HG02938 (cell line): ENCODE data around the gene OVAAL.

ENCODE experiments used
- ATAC-seq: cut with Tn5 transposase; IDR thresholded peaks from one replicate; pipeline ENCODE4 v1.9.1; 2021; ENCODE audit warnings: mild to moderate bottlenecking, moderate library complexity; ENCODE audit not compliant: unreplicated experiment

The OVAAL gene

DNA sequence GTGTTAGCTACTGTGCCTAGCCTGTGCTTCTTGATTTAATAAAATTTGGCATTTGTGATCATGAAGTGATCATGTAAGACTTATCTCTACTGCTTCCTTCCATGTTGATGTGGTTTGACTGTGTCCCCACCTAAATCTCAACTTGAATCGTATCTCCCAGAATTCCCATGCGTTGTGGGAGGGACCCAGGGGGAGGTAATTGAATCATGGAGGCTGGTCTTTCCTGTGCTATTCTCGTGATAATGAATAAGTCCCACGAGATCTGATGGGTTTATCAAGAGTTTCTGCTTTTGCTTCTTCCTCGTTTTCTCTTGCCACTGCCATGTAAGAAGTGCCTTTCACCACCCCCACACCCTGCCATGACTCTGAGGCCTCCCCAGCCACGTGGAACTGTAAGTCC lies at the start of gene OVAAL:
OVAAL (plus strand) TSS at position 301 of the 400 bp plus-strand sequence.
- no peak for ATAC-seq

DNA sequence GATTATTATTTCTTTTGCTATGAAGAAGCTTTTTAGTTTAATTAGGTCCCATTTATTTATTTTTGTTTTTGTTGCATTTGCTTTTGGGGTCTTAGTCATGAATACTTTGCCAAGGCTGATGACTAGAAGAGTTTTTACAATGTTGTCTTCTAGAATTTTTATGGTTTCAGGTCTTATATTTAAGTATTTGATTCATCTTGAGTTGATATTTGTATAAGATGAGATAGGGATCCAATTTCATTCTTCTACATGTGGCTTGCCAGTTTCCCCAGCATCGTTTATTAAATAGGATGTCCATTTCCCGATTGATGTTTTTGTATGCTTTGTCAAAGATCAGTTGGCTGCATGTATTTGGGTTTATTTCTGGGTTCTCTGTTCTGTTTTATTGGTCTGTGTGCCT lies 47.9 kb upstream of the OVAAL start:
- no peak for ATAC-seq

DNA sequence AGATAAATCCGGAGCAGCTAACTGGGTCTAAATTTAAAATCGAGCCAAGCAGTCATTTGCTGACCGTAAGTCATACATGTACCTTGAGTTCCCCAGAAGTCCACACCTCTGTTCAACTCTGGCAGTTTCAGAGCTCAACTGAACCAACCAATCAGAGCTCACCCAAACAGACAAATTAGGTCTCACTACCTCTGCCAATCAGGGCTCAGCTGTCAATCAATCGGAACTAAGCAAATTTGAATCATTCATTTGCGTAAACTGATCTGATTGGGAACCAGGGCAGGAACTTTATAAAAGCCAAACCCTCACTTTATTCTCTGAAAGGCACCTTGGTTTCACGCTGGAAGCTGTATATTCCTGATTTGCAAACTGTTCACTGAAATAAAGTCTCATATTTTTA lies 45.2 kb upstream of the OVAAL start:
- ATAC-seq: no peak

DNA sequence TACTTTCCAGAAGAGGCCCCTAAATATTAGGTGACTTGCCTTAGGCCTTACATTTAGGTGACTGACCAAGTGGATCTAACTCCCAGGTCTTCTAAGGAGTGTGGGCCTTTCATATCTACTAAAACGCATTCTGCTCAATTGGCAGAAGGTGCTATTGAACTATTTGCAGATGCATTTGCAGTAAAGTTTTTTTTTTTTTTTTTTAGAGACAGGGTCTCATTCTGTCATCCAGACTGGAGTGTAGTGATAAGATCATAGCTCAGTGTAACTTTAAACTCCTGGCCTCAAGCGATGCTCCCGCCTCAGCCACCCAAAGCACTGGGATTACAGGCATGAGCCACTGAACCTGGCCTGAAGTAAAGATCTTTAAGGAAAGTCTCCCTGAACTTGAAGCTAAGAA lies 43.4 kb upstream of the OVAAL start:
- no peak for ATAC-seq

DNA sequence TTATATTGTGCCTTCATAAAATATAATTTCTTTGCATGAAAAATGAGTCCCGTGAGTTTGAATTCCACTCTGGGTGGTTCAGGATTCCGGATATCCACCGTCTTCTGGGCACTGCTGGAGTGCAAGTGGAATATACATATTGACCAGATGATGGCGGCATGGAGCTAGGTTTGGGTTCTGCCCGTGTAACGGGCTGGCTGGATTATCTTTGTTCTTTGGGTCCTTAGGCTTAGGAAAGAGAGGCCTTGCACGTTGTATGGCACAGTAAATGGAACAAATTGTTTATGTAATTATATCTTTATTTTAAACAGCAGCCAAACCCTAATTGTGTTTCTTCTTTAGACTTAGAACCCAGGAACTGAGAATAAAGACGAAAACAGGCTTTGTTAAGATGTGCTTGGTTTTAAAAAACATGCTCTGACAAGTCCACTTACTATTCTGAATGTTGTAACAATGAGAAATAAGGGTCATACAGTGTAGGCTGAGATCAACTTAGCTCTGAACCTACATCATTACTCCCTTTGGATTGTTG lies 42.8 kb upstream of the OVAAL start:
- no peak for ATAC-seq

DNA sequence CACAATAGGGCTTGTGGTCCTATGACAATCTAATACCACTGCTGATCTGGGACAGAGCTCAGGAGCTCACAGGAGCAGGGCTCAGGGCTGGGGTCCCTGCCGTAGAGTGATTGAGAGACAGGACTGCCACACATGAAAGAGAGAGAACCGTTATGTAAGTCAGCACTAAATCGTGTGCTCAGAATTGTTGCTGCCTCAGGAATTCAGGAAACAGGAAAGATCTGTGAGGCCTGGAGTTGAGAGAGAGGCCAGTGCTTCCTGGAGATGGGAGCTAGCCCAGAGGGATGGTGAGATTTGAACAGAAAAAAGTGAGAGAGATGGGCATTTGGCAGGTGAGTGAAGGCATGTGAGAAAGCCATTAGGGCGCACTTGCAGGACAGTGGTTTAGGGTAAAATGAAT lies 38.9 kb upstream of the OVAAL start:
- no peak for ATAC-seq

DNA sequence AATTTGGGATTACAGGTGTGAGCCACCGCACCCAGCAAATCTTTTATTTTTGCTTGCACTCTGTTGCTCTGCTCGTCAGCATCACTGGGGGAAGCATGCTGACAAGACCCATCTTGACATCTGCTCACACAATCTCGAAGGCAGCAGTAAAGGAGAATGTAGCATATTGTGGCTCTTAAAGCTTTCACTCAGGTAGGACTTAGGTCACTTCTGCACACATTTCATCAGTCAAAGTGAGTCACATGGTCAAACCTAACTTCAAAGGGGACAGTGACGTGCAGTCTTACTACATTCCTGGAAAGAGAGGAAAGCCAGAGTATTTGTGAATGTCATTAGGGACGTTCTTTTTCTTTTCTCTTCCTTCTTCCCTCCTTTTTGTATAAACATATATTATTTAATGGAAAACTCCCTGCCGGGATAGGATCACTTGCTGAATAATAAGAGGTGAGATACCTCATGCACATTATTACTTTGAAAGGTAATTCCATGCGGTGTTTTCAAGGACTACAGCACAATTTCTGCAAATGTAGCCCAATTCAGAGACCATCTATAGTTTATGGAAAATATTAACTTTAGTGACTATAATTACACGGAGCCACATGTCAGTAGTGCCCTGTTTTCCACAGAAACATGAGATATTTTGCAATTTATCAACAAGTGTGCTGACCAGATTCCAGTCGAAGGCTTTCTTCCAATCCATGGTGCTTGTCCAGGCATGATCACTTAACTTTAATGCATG lies 37.1 kb upstream of the OVAAL start:
- no peak for ATAC-seq

DNA sequence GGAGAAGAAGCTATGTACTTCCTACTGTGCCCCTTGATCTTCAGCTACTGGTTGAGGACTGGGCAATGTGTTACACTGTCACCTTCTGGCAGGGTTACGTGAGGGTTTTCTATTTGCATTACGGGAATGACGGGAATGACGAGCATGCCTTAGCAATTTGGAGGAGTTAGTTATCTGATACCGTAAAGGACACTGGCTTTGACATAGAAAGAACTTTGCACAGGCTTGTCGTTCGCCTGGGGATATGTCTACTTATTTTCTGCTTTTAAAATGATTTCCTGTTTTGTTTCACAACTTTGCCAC lies 36.6 kb upstream of the OVAAL start:
- no peak for ATAC-seq

DNA sequence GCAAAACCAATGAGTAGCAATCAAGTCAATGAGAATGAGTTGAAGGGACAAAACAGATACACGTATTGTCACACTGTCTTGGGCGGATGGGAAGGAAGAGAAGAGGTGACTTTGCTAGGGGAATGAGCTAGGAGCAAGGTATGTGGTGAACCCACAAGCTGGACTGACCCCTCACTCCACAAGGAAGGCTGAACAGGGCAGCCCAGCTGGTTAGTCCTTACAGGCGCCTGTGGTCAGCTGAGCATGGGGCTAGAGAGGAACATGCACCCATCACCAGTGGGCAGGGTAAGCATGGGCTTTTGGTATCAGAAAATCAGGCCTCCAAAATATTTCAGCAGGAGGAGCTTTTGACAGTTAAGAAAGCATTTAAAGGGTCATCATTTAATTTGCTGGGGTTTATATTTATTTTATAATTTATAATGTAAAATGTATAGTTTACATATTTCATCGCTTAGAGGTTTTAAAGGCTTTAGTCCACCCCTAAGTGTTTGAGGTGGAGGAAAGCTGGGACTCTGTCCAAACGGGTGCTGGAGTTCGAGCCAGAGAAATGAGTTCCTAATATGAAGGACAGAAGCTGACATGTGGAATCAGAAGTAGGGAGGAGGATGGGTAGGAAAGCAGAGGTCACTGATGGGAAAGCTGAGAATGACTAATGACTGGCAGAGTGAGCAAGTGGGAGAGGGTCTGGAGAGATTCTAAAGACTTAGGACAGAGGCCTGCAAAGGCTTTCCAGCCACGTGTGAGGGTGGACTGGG lies 34.4 kb upstream of the OVAAL start:
- ATAC-seq: no peak

DNA sequence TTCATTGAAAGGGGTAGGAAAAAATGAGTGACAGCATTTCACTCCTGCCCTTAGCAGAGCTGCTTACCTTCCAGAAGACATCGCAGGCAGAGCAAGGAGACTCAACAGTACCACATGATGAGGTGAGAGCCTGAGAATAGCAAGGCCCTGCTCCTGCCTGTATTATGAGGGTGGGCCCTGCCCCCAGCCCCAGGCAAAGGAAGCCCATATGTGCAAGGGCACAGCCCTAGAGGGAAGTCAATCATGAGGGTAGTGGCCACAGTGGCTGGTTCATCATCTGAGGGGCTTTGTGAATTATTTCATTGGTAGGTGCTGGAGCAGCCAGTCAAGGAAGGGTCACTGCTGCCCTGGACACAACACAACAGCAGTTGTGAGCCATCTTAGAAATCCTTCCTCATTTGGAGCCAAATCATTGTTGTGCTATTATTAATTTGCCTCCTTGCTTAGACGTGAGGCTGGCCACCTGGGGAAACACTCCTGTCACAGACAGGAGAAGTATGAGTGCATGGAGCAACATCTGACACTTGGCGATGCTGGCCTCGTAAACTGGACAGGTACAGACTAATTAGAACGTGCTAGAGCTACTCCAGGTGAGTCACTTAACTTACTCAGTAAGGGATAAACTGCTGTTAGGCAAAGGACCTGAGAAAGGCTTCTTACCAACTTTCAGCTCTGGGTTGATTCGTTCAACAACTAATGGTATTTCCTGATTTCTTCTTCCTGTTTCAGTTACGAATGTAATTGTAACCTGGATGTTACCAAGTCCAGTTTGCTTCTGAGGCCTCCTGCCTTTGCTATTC lies 33.6 kb upstream of the OVAAL start:
- ATAC-seq: no peak

DNA sequence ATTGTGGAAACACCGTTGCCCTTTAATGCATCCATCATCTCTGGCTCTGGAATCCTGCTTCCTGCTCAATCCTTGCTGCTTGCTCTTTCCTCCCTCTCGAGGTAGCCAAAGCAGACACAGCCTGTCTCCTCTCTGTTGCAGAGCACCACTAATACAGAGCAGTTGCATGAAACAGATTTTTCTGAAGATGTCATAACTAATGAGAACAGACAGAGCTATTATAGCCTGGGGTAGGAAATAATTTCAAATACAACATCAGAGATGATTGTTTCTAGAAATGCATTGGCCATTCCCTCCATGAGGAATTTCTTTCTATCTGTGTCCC lies 33.1 kb upstream of the OVAAL start:
- ATAC-seq: no peak

DNA sequence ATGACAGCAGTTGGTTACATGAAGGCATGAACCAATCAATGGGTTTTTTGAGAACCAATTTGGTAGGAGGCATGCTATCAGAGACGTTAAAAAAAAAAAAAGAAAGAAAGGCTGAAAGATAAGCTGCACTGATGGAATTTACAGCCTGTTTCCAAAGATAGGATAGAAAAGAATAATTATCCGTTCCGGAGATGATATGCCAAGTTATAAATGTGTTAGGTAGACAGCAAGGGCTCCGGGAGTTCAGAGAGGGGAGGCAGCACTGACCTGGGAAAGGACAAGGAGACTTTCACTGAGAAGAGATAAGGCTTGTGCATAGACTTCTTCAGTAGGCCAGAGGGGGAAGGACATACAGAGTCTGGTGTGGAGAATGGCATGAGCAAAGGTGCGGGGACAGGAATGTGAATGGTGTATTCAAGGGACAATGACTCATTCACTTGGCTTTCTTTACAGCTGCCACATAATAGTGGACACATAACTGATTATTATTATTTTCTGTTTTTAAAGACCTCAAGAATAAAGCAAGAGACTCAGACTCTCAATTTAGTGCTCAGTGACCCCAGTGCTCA lies 31.6 kb upstream of the OVAAL start:
- ATAC-seq: no peak

DNA sequence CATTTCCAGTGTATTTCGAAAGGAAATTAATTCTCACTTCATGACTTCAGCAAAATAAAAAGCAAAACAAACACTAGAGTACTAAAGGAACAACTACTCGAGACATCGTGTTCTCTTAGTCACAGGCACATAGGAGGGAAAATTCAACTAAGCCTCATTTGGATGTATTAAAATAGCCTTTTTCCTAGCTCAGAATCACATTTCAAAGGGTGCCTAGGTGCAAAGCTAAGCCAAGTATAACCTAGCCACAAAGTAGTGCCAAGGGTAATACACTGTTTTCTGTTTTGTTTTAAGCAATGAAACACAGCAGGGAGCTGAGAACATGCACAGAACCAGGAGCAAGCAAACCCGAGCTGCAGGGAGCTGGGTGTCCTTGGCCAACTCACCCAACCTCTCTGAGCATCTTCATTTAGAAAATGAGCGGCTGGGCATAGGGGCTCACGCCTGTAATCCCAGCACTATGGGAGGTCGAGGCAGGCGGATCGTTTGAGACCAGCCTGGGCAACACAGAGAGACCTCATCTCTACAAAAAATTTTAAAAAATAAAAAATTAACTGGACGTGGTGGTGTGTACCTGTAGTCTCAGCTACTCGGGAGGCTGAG lies 29.8 kb upstream of the OVAAL start:
- ATAC-seq: no peak

DNA sequence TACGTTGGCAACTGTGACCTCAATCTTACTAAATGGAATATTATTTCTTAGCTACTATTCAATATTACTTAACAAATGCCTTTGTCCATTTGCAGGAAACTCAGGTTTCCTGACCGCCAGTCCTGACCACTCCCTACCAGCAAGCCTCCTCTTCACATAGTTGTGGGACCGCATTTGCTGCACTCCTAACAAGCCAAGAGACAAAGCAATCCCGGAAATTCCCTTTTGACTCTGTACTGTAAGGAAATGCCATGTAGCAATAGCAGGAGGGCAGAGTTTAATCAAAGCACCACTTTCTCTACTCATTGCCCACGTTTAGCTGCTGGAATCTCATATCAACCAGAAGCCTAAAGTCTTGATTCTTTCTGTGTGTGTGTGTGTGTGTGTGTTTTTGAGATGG lies 28.3 kb upstream of the OVAAL start:
- no peak for ATAC-seq

DNA sequence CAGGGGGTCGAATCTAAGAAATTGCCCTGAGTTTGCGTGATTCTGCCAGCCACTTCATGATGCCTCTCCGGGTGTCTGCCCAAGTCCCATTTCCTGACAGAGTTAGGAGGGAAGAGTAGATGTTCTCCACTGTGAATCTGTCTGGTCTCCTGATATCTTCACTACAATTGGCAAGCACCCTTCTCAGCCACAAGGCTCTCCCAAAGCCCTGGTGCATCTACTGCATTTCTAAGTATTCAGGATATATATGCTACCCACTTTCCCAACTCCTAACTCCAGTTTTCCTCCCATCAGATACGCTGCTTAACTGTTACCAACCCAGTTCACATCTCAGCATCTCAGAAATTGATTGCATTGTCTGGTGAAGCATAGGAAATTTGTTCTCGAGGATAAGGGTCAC lies 25.9 kb upstream of the OVAAL start:
- ATAC-seq: no peak

DNA sequence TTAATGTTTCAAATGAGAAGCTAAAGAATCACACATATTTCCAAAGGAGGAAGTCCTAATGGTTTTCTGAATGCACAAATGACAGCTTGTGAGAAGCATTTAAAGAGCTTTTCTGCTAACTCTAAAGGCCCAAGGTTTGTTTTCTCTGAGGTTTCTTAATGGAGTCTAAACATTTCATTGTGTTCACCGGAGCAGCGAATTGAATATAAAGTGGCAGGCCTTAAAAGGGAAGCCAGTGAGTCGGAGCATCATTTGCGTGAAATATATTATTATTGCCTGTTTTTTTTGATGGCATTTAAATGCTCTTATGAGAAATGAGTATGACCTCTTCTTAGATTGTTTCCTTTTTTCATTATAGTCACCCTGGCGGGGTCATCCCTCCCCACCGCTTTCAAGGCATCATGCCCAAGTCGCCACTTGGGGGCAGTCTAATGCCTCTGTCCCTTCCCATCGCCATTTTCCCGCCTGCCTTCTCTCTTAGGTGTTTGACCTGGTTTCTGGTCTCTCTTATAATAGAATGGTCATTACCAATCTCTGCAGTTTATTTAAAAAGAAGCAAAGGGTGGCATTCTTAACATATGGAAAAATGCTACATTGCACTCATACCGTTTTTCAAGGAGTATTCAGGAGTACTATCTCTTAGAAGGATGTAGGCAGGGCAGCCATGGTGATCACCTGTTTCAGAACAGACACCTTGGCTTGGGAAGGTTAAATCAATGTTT lies 25.3 kb upstream of the OVAAL start:
- no peak for ATAC-seq

DNA sequence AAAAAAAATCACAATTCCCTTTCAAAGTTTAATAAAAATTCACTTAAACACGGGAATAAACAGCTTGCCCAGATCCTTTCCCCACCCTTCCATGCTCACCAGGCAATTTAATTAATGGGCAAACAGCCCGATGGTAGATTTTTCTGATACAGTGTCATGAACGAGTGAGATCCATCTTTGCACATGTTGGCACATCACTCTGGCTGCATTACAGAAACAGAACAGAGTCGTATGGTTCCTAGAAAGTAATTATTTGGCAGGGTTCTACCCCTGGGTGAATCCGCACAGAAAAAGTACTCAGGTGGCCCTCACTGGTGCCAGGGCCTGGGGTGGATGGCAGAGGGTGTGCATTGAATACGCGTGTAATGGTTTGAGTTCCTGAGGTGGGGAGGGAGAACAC lies 24.6 kb upstream of the OVAAL start:
- no peak for ATAC-seq

DNA sequence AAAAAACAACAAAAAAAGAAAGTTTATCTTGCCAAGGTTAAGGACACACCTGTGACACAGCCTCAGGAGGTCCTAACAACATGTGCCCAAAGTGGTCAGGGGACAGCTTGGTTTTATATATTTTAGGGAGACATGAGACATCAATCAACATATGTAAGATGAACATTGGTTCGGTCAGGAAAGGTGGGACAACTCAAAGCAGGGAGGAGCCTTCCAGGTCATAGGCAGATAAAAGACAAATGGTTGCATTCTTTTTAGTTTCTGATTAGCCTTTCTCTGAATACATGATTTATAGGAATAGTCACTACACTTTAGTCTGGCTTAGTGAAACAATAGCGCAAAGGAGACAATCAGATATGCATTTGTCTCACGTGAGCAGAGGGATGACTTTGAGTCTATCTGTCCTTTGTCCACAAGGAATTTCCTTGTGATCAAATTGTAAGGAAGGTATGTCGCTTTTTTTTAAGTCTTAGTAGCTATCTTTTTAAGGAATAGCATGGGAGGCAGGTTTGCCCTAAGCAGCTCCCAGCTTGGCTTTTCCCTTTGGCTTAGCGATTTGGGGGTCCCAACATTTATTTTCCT lies 23.3 kb upstream of the OVAAL start:
- ATAC-seq: no peak

DNA sequence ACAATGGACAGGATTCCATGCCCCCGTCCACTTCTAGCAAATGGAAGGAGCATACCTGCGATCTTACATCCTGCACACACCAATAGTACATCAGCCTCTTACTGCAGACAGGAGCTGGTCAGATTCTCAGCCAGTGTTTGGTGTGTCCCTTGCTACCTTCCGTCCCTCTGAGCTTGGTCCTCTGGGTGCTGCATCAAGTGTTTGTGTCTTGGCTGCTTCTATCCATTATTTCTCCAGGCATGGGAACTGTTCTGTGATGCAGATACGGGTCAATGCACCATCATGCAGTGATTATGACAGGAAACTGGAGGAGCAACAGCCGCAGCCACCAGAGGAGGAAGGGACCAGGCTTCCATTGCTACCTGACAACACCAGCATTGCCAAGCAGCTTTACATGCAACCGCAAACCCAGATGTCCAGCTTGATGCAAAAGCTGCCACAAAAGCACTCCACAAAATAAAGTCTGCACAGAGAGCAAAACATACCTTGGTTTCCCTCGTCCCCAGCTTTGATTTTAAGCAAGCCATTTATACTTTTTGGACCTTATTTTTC lies 21.9 kb upstream of the OVAAL start:
- ATAC-seq: no peak

DNA sequence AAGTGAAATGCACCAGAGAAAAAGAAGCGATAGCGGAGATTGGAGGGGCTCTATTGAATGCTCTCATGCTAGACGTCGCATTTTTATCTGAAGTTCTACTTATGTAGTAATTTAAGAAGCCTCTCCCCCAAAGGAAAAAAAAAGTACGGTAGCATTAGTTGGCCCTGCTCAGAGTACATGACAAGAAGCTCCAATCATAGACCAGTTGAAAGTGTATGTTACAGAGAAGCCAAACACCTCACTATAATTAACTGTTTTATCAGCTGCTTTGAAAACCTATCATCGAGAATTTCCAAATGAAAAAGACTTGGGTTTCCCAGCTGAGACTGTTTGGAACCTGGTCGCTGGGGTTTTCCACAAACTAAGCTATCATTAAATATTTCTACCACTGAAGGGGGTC lies 19.6 kb upstream of the OVAAL start:
- ATAC-seq: no peak
